ENCODE results near the gene FAM32A. TPM values are rescaled to one million over a fixed set of nuclear protein-coding genes. Genes with fewer than 3 reads are reported as not detected.

The FAM32A gene
- total RNA-seq, 1 donor from 2014 or later, result 82.9 TPM

- no peak for TF ChIP-seq CTCF (IDR thresholded peaks at IDR 0.05; ENCODE audit: insufficient read depth, low read length, severe bottlenecking)
- Histone ChIP-seq H3K4me3 (ENCODE audit: low read depth, low read length) (no peak overlapping the region), H3K36me3 (ENCODE audit: control insufficient read depth, insufficient read depth, low read length) (peaks cover 37% of the 10 kb centered on the region), H3K27me3 (ENCODE audit: control insufficient read depth, insufficient read depth, low read length) (no peaks in the 10 kb centered on the region)
- DNase-seq (ENCODE audit: low read depth) (no peak), FAIRE-seq (no peak)
Observed at GRCh38 chr19:16225279-16226183, 40.3 kb downstream of the FAM32A start.

GRCh38 chr19:16226184-16226591, 41.0 kb downstream of the FAM32A start:
- FAIRE-seq (no peak), DNase-seq (ENCODE audit: low read depth) (no peak)
- H3K27me3 ChIP-seq (ENCODE audit: control insufficient read depth, insufficient read depth, low read length), result no peaks in the 10 kb centered on the region
- no peak for TF ChIP-seq CTCF (IDR thresholded peaks at IDR 0.05; ENCODE audit: insufficient read depth, low read length, severe bottlenecking)
- H3K36me3 ChIP-seq (ENCODE audit: control insufficient read depth, insufficient read depth, low read length), result peaks cover 38% of the 10 kb centered on the region
- no peak overlapping the region for H3K4me3 ChIP-seq (ENCODE audit: low read depth, low read length)

- DNase-seq (ENCODE audit: low read depth) (no peak), FAIRE-seq (no peak)
- peaks cover 41% of the 10 kb centered on the region for H3K36me3 ChIP-seq (ENCODE audit: control insufficient read depth, insufficient read depth, low read length)
- H3K4me3 ChIP-seq (ENCODE audit: low read depth, low read length), result no peak overlapping the region
- no peaks in the 10 kb centered on the region for H3K27me3 ChIP-seq (ENCODE audit: control insufficient read depth, insufficient read depth, low read length)
- no peak for TF ChIP-seq CTCF (IDR thresholded peaks at IDR 0.05; ENCODE audit: insufficient read depth, low read length, severe bottlenecking)
Observed at GRCh38 chr19:16226878-16227836, 41.9 kb downstream of the FAM32A start.

GRCh38 chr19:16227837-16228636, 42.8 kb downstream of the FAM32A start:
- DNase-seq (ENCODE audit: low read depth) (no peak), FAIRE-seq (no peak)
- no peak for TF ChIP-seq CTCF (IDR thresholded peaks at IDR 0.05; ENCODE audit: insufficient read depth, low read length, severe bottlenecking)
- H3K27me3 ChIP-seq (ENCODE audit: control insufficient read depth, insufficient read depth, low read length), result no peaks in the 10 kb centered on the region
- H3K4me3 ChIP-seq (ENCODE audit: low read depth, low read length), result no peak overlapping the region
- peaks cover 44% of the 10 kb centered on the region for H3K36me3 ChIP-seq (ENCODE audit: control insufficient read depth, insufficient read depth, low read length)

- no peaks in the 10 kb centered on the region for H3K27me3 ChIP-seq (ENCODE audit: control insufficient read depth, insufficient read depth, low read length)
- H3K36me3 ChIP-seq (ENCODE audit: control insufficient read depth, insufficient read depth, low read length), result peaks cover 43% of the 10 kb centered on the region
- no peak for TF ChIP-seq CTCF (IDR thresholded peaks at IDR 0.05; ENCODE audit: insufficient read depth, low read length, severe bottlenecking)
- no peak overlapping the region for H3K4me3 ChIP-seq (ENCODE audit: low read depth, low read length)
- FAIRE-seq (no peak), DNase-seq (ENCODE audit: low read depth) (no peak)
Observed at GRCh38 chr19:16228637-16229321, 43.6 kb downstream of the FAM32A start.
